ENCODE results near the gene FGFRL1.

The FGFRL1 gene

DNA sequence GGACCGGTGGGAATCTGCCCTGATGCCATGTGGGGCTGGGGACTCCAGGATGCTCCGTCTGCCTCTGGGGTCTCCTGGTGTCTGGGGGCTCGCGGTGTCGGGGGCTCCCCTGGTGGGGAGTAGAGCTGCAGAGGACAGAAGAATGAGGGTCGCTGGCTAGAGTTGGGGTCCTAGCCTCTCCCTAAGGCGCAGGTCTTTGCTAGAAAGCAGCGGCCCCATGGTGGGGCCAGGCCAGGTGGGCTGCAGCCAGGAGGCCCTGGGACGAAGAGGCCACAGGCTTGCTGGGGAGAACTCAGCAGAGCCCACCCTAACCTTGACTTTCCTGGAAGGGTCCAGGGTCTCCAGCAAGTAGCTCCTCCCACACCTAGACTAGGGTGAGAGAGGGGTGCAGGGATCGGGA, 21.4 kb downstream of the FGFRL1 start:
- H3K4me3 ChIP-seq (ENCODE audit: low read depth in 1 of 2, low read length in 2 of 2) = no peak overlapping the region
- H3K27ac ChIP-seq (ENCODE audit: low read length) = no peak overlapping the region
- no peaks in the 10 kb centered on the region for H3K36me3 ChIP-seq (ENCODE audit: insufficient read depth, low read length)
- no peak overlapping the region for H3K9ac ChIP-seq (ENCODE audit: low read depth, low read length)
- DNase-seq (no peak), ATAC-seq (ENCODE audit: insufficient read depth, low read depth) (no peak)
- H3K27me3 ChIP-seq (ENCODE audit: insufficient read depth, low read length, poor library complexity) = no peaks in the 10 kb centered on the region
- no peaks in the 10 kb centered on the region for H3K79me2 ChIP-seq (ENCODE audit: insufficient read depth, low read length)
- no peaks in the 10 kb centered on the region for H3K4me1 ChIP-seq (ENCODE audit: insufficient read depth, low read length)
- H4K20me1 ChIP-seq (ENCODE audit: insufficient read depth, low read length) = peaks cover 6% of the 10 kb centered on the region; the same call in 1 of the 2 replicates
- H2AFZ ChIP-seq (ENCODE audit: low read depth, low read length) = no peak overlapping the region
- no peak overlapping the region for H3K4me2 ChIP-seq (ENCODE audit: insufficient read depth, low read length)
- TF ChIP-seq, protein P1, sequence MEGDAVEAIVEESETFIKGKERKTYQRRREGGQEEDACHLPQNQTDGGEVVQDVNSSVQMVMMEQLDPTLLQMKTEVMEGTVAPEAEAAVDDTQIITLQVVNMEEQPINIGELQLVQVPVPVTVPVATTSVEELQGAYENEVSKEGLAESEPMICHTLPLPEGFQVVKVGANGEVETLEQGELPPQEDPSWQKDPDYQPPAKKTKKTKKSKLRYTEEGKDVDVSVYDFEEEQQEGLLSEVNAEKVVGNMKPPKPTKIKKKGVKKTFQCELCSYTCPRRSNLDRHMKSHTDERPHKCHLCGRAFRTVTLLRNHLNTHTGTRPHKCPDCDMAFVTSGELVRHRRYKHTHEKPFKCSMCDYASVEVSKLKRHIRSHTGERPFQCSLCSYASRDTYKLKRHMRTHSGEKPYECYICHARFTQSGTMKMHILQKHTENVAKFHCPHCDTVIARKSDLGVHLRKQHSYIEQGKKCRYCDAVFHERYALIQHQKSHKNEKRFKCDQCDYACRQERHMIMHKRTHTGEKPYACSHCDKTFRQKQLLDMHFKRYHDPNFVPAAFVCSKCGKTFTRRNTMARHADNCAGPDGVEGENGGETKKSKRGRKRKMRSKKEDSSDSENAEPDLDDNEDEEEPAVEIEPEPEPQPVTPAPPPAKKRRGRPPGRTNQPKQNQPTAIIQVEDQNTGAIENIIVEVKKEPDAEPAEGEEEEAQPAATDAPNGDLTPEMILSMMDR (IDR thresholded peaks at IDR 0.05; ENCODE audit: borderline replicate concordance, extremely low read depth, low read length, poor library complexity, severe bottlenecking) = no peak
- TF ChIP-seq EZH2 (IDR thresholded peaks at IDR 0.05; ENCODE audit: borderline replicate concordance, low read depth, low read length, severe bottlenecking) = no peak
- H3K9me3 ChIP-seq (ENCODE audit: insufficient read depth, low read length, severe bottlenecking) = no peaks in the 10 kb centered on the region

DNA sequence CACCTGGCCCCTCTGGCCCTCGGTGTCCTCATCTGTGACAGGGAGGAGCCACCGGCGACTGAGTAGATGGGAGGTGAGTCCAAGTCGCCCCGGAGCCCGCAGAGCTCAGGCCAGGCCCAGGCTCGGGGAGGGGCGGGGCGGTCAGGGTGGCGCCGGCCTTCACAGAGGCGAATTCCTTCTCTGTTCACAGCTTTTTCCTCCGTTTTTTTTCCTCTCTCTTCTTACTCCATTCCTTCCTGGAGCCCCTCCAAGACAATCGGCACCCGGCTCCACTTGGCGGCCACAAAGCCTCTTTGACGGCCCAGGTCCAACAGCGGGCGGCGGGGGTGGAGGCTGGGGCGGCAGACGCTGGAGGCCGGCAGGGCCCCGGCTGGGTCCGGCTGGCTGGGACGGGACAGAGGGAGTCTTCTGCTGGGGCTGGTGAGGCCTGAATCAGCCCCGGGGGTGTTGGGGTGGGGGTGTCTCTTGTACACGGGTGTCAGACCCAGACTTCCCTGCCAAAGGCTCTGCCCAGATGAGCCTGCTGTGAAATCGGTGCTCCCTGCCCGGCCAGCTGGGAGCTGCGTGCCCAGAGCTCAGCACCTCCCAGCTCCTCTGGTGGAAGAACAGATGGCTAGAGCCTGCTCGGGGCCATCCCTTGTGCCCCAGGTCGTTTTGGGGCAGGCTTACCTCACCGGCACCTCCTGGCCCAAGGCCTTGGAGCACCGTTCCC, 22.6 kb downstream of the FGFRL1 start:
- Histone ChIP-seq H3K36me3 (ENCODE audit: insufficient read depth, low read length) (no peaks in the 10 kb centered on the region), H3K27ac (ENCODE audit: low read length) (no peak overlapping the region), H3K4me3 (ENCODE audit: low read depth in 1 of 2, low read length in 2 of 2) (no peak overlapping the region), H3K4me2 (ENCODE audit: insufficient read depth, low read length) (no peak overlapping the region), H3K9me3 (ENCODE audit: insufficient read depth, low read length, severe bottlenecking) (no peaks in the 10 kb centered on the region), H3K9ac (ENCODE audit: low read depth, low read length) (no peak overlapping the region), H3K4me1 (ENCODE audit: insufficient read depth, low read length) (no peaks in the 10 kb centered on the region), H3K79me2 (ENCODE audit: insufficient read depth, low read length) (no peaks in the 10 kb centered on the region), H3K27me3 (ENCODE audit: insufficient read depth, low read length, poor library complexity) (no peaks in the 10 kb centered on the region), H2AFZ (ENCODE audit: low read depth, low read length) (no peak overlapping the region), H4K20me1 (ENCODE audit: insufficient read depth, low read length) (peaks cover 6% of the 10 kb centered on the region; the same call in 1 of the 2 replicates)
- TF ChIP-seq EZH2 (IDR thresholded peaks at IDR 0.05; ENCODE audit: borderline replicate concordance, low read depth, low read length, severe bottlenecking) = no peak
- TF ChIP-seq, protein P1 (IDR thresholded peaks at IDR 0.05; ENCODE audit: borderline replicate concordance, extremely low read depth, low read length, poor library complexity, severe bottlenecking) = no peak
- no peak for ATAC-seq (ENCODE audit: insufficient read depth, low read depth)
- DNase-seq = no peak

DNA sequence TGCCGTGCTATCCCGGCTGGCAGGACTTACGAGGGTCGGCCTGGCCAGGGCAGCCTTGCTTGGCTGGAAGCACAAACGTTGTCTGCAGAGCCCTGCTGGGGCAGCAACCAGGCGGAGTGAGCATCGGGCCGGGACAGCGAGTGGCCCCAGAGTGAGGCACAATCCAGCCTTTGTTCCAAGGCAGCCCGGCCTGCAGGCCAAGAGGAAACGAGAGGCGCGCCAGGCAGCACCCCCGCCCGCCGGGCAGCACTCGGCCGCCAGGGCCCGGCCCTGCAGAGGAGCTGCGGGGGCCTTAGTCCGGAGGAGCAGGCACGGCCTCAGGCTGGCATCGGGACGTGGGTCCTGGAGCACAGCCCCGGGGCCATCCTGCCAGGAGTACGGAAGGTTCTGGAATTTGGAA, 24.1 kb downstream of the FGFRL1 start:
- no peak for ATAC-seq (ENCODE audit: insufficient read depth, low read depth)
- no peaks in the 10 kb centered on the region for H3K27me3 ChIP-seq (ENCODE audit: insufficient read depth, low read length, poor library complexity)
- no peak overlapping the region for H3K4me2 ChIP-seq (ENCODE audit: insufficient read depth, low read length)
- DNase-seq = no peak
- peaks cover 6% of the 10 kb centered on the region; the same call in 1 of the 2 replicates for H4K20me1 ChIP-seq (ENCODE audit: insufficient read depth, low read length)
- no peaks in the 10 kb centered on the region for H3K9me3 ChIP-seq (ENCODE audit: insufficient read depth, low read length, severe bottlenecking)
- H3K9ac ChIP-seq (ENCODE audit: low read depth, low read length) = no peak overlapping the region
- H3K27ac ChIP-seq (ENCODE audit: low read length) = no peak overlapping the region
- no peak overlapping the region for H3K4me3 ChIP-seq (ENCODE audit: low read depth in 1 of 2, low read length in 2 of 2)
- no peak overlapping the region for H2AFZ ChIP-seq (ENCODE audit: low read depth, low read length)
- H3K36me3 ChIP-seq (ENCODE audit: insufficient read depth, low read length) = no peaks in the 10 kb centered on the region
- TF ChIP-seq, protein P1 (IDR thresholded peaks at IDR 0.05; ENCODE audit: borderline replicate concordance, extremely low read depth, low read length, poor library complexity, severe bottlenecking) = no peak
- no peak for TF ChIP-seq EZH2 (IDR thresholded peaks at IDR 0.05; ENCODE audit: borderline replicate concordance, low read depth, low read length, severe bottlenecking)
- H3K79me2 ChIP-seq (ENCODE audit: insufficient read depth, low read length) = no peaks in the 10 kb centered on the region
- no peaks in the 10 kb centered on the region for H3K4me1 ChIP-seq (ENCODE audit: insufficient read depth, low read length)

All from DND-41 (cell line).